Upper lobe of right lung (tissue), 1 donor: ENCODE measurements around the gene SEMA3E. TPM values are rescaled to one million over a fixed set of nuclear protein-coding genes. Genes with fewer than 3 reads are reported as not detected.

Experiments
- ATAC-seq: fragments of 200-7000 bp; cut with Tn5 transposase; one replicate; pipeline ENCODE4 v1.9.1; 2020; ENCODE audit warnings: mild to moderate bottlenecking, moderate library complexity
- DNase-seq: peaks from one replicate; pipeline ENCODE4 v3.0.0-alpha.2; 2020
- H3K27ac ChIP-seq: fragments of 200-600 bp; one replicate; pipeline ENCODE4 v1.8.0; 2022
- H3K27me3 ChIP-seq: fragments of 200-600 bp; one replicate; pipeline ENCODE4 v1.8.0; 2022; ENCODE audit warnings: mild to moderate bottlenecking
- H3K36me3 ChIP-seq: fragments of 200-600 bp; one replicate; pipeline ENCODE4 v1.8.0; 2022
- H3K4me1 ChIP-seq: fragments of 200-600 bp; one replicate; pipeline ENCODE4 v1.8.0; 2022
- H3K4me3 ChIP-seq: fragments of 200-600 bp; one replicate; pipeline ENCODE4 v1.8.0; 2022; ENCODE audit warnings: mild to moderate bottlenecking
- H3K9me3 ChIP-seq: fragments of 200-600 bp; one replicate; pipeline ENCODE4 v1.8.0; 2022
- CTCF ChIP-seq: fragments of 200-600 bp; IDR thresholded peaks from one replicate; pipeline ENCODE4 v1.8.0; 2022; ENCODE audit warnings: antibody characterized with exemption
- intact Hi-C: fragments of 100-400 bp; cut with DNase I; formaldehyde crosslinking; loops from one replicate; pipeline ENCODE4 v1.11.0; 2022
- total RNA-seq: library from RNA; stranded (reverse); fragmentation: NEBNext Ultra II Directional; extraction: Animal tissue kit (Norgen Biotek cat#: 25700); gene quantifications from one replicate; pipeline ENCODE4 v1.2.1, GENCODE V29; 2021
- donor health status: DM: no; HTN: yes; CAD: no; lungs with severe emphysema.

SEMA3E gene
- total RNA-seq, 1 donor from 2014 or later, result 11.9 TPM

DNA sequence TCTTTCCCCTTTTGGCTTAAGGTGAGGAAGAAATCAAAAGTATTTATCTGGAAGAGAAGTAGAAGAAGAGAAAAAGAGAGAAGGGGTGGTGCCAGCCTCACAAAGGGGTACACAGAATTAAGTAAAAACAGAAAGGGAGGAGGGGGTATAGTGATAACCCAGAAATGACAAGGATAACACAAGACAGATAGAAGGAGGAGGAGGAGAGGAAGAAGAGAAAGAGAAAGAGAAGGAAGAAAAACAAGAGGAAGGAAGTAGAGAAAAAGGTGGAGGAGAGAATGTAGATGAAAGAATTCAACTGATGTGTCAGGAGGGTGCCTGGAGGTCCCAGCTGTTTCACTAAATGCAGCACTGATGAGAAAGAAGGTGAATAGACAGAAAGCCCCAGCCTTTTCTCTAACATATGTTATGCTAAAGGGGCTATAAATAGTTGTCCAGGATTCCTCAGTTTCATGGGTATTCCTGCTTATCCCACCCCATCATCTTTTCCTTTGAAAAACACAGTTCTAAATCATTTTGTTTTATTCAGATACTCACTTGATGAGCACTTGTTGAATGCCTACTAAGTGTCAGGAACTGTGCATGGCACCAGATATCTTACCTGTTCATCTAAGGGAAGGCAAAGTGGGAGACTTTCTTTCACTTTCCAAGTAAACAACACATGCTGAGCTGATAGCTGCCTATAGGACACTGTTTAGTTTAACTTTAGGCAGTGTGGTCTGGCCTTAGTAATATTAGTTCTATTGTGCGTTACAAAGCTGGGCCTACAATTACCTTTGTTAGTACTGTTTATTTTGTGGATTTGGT, 8.0 kb downstream of the SEMA3E start:
- no peak for ATAC-seq
- TF ChIP-seq CTCF, result no peak
- intact Hi-C loops, result no loop called here

DNA sequence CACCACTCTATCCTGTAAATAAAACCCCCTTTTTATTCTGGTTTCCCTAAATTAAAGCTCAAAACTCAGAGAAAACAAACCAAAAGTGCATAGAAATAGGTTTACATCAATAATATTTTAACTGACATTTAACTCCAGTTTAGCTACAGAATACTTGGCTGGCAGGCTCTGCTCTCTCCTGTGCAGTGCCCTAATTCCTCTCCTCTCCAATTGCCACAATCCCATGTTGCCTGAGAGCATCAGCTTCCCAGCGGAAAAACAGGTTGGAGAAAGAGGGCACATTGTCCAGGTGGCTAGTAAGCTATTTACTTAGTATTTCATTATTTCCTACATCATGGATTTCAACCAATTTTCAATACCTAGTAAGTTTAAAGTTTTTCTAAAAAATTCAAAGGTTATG, 8.7 kb downstream of the SEMA3E start:
- no peak for TF ChIP-seq CTCF
- Histone ChIP-seq H3K4me3 (no peak overlapping the region), H3K36me3 (no peaks in the 10 kb centered on the region), H3K9me3 (no peaks in the 10 kb centered on the region), H3K4me1 (no peaks in the 10 kb centered on the region), H3K27ac (no peak overlapping the region), H3K27me3 (no peaks in the 10 kb centered on the region)
- DNase-seq (no peak), ATAC-seq (no peak)
- intact Hi-C loops, result no loop called here

More for the DNA sequence above, 8.0 kb downstream of the SEMA3E start:
- no peaks in the 10 kb centered on the region for H3K36me3 ChIP-seq
- no peak for DNase-seq
- H3K27me3 ChIP-seq, result no peaks in the 10 kb centered on the region
- H3K27ac ChIP-seq, result no peak overlapping the region
- H3K9me3 ChIP-seq, result no peaks in the 10 kb centered on the region
- H3K4me3 ChIP-seq, result no peak overlapping the region
- H3K4me1 ChIP-seq, result no peaks in the 10 kb centered on the region

DNA sequence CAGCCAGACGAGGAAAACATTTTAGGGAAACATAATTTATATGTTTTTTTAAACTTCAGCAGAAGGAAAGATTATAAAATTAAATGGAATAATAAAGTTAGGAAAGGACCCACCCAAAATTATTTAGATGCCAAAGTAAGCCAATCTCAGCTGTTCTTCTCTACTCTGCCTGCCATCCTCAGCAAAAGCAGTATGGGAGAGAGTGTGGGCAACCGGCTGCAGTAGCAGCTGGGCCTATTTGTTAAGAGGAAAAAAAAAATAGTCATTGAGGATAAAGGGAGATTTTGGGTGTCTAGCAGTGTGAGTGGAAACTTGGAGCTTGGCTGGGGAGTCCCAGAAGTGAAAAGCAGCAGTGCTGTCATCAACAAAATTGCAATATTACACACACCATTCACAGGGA, 15.4 kb downstream of the SEMA3E start:
- Histone ChIP-seq H3K9me3 (no peaks in the 10 kb centered on the region), H3K4me1 (no peaks in the 10 kb centered on the region), H3K36me3 (no peaks in the 10 kb centered on the region), H3K27ac (no peak overlapping the region), H3K27me3 (no peaks in the 10 kb centered on the region), H3K4me3 (no peak overlapping the region)
- ATAC-seq (no peak), DNase-seq (no peak)
- TF ChIP-seq CTCF, result no peak
- intact Hi-C loops, result no loop called here

DNA sequence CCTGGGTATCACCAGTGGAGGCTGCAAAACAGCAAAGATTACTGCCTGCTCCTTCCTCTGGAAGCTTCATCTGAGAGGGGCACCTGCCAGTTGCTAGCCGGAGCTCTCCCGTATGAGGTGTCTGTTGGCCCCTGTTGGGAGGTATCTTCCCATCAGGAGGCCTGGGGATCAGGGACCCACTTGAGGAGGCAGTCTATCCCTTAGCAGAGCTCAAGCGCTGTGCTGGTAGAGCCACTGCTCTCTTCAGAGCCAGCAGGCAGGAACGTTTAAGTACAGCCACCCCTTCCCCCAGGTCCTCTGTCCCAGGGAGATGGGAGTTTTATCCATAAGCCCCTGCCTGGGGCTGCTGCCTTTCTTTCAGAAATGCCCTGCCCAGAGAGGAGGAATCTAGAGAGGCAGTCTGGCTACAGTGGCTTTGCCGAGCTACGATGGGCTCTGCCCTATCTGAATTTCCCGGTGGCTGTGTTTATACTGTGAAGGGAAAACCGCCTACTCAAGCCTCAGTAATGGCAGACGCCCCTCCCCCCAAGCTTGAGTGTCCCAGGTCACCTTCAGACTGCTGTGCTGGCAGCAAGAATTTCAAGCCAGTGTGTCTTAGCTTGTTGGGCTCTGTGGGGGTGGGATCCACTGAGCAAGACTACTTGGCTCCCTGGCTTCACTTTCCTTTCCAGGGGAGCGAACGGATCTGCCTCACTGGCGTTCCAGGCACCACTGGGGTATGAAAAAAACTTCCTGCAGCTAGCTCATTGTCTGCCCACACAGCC, 19.6 kb downstream of the SEMA3E start:
- H3K36me3 ChIP-seq, result no peaks in the 10 kb centered on the region
- H3K9me3 ChIP-seq, result no peaks in the 10 kb centered on the region
- H3K27me3 ChIP-seq, result no peaks in the 10 kb centered on the region
- no peak for TF ChIP-seq CTCF
- H3K27ac ChIP-seq, result no peak overlapping the region
- DNase-seq, result no peak
- intact Hi-C loops, result no loop called here
- no peaks in the 10 kb centered on the region for H3K4me1 ChIP-seq
- no peak overlapping the region for H3K4me3 ChIP-seq
- ATAC-seq, result no peak

- H3K36me3 ChIP-seq, result no peaks in the 10 kb centered on the region
Measured at GRCh38 chr7:83617858-83618257, 31.1 kb downstream of the SEMA3E start.

More at GRCh38 chr7:83617858-83618257, 31.1 kb downstream of the SEMA3E start:
- H3K27me3 ChIP-seq, result no peaks in the 10 kb centered on the region
- intact Hi-C loops, result no loop called here
- H3K9me3 ChIP-seq, result no peaks in the 10 kb centered on the region
- no peak for DNase-seq
- no peak overlapping the region for H3K27ac ChIP-seq
- no peak overlapping the region for H3K4me3 ChIP-seq
- TF ChIP-seq CTCF, result no peak
- ATAC-seq, result no peak
- H3K4me1 ChIP-seq, result no peaks in the 10 kb centered on the region
